Testis (tissue), 3 donors: Measurements from ENCODE around the gene CCL26. TPM values are rescaled to one million over a fixed set of nuclear protein-coding genes. Genes with fewer than 3 reads are reported as not detected.

Experiments
- DNase-seq: peaks from one replicate; pipeline ENCODE4 v3.0.0-alpha.2; 2019
- H3K27ac ChIP-seq, 2 donors: fragments of 200-600 bp; sonication (generic); one replicate each; pipeline ENCODE4 v1.5.1; 2019
- H3K27me3 ChIP-seq: fragments of 200-600 bp; sonication (generic); one replicate; pipeline ENCODE4 v1.5.1; 2019
- H3K36me3 ChIP-seq: fragments of 200-600 bp; sonication (generic); one replicate; pipeline ENCODE4 v1.5.1; 2017; ENCODE audit warnings: low read depth; ENCODE audit errors: missing control alignments
- H3K4me1 ChIP-seq: fragments of 200-600 bp; sonication (generic); one replicate; pipeline ENCODE4 v1.5.1; 2019
- H3K4me3 ChIP-seq, 2 donors: fragments of 200-600 bp; sonication (generic); one replicate each; pipeline ENCODE4 v1.5.1; 2017 to 2019
- H3K9me3 ChIP-seq: fragments of 200-600 bp; sonication (generic); one replicate; pipeline ENCODE4 v1.5.1; 2017
- POLR2A ChIP-seq: fragments of 450-650 bp; IDR thresholded peaks from one replicate; pipeline ENCODE4 v1.6.1; 2017; ENCODE audit warnings: antibody characterized with exemption, mild to moderate bottlenecking, moderate library complexity
- WGBS, 2 donors: methylation state at CpG; one replicate each; pipeline ENCODE4 v1.1.5; 2018; 5-methylcytosine and 5-hydroxymethylcytosine counted together
- intact Hi-C: fragments of 100-400 bp; cut with DNase I; formaldehyde crosslinking; loops from one replicate; pipeline ENCODE4 v1.15.1; 2023; ENCODE audit warnings: low total_unique reads
- polyA plus RNA-seq: library from polyadenylated mRNA; stranded (reverse); fragments of 350-450 nt; fragmentation: Illumina TruSeq; extraction: RNeasy Lipid Tissue Mini Kit (QIAGEN cat#74804); gene quantifications from one replicate; pipeline ENCODE4 v1.2.3, GENCODE V29; 2014; ENCODE audit warnings: low read depth, low replicate concordance; ENCODE audit not compliant: insufficient read depth
- total RNA-seq, 2 donors: library from RNA; depleted of rRNA; stranded (reverse); fragments of >200 nt; gene quantifications; one replicate each; pipeline ENCODE4 v1.2.3, GENCODE V29; 2016
- TF ChIP-seq, protein P1 (sequence below), 3 experiments: fragments of 450-650 bp in 2 of 3; fragments of 200-600 bp in 1 of 3; sonication (generic) in 1 of 3; IDR thresholded peaks; one replicate each; pipeline ENCODE4 v1.5.1; 2016 to 2019; ENCODE audit warnings: antibody characterized with exemption in 3 of 3, mild to moderate bottlenecking in 2 of 3, moderate library complexity in 1 of 3

Gene CCL26
- total and polyA plus RNA-seq, 3 donors from 2014 or later = 1.1 to 5.6 TPM; not detected in 1

DNA sequence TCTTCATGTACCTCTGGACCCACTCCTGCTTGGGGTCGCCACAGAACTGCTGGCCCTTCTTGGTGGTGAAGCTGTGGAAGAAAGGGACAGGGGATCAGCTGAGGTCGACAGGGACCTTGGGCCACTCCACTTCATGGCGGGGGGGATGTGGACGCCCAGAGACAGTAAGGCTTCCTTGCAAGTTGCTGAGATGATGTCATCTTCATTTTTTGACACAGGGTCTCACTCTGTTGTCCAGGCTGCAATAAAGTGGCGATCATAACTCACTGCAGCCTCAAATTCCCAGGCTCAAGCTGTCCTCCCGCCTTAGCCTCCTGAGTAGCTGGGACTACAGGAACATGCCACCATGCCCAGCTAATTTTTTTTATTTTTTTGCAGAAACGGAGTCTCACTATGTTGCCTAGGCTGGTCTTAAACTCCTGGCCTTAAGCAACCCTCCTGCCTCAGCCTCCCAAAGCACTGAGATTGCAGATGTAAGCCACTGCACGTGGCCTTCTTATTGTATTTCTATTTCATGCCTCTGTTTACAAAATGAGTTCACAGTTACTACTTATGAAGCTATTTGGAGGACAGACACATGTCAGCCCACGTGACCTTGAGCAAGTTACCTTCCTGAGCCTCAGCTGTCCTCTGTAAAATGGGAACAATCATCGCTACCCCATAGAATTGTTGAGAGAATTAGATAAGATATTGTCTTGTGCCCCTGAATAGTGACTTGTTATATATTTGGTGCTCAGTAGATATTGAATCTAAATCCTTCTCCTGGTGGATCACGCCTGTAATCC is 40.1 kb upstream of the CCL26 start:
- Histone ChIP-seq H3K4me1 (no peaks in the 10 kb centered on the region), H3K9me3 (no peaks in the 10 kb centered on the region), H3K27me3 (no peaks in the 10 kb centered on the region), H3K27ac (no peak overlapping the region), H3K36me3 (no peaks in the 10 kb centered on the region), H3K4me3 (no peak overlapping the region)
- DNase-seq = no peak
- TF ChIP-seq, protein P1, sequence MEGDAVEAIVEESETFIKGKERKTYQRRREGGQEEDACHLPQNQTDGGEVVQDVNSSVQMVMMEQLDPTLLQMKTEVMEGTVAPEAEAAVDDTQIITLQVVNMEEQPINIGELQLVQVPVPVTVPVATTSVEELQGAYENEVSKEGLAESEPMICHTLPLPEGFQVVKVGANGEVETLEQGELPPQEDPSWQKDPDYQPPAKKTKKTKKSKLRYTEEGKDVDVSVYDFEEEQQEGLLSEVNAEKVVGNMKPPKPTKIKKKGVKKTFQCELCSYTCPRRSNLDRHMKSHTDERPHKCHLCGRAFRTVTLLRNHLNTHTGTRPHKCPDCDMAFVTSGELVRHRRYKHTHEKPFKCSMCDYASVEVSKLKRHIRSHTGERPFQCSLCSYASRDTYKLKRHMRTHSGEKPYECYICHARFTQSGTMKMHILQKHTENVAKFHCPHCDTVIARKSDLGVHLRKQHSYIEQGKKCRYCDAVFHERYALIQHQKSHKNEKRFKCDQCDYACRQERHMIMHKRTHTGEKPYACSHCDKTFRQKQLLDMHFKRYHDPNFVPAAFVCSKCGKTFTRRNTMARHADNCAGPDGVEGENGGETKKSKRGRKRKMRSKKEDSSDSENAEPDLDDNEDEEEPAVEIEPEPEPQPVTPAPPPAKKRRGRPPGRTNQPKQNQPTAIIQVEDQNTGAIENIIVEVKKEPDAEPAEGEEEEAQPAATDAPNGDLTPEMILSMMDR (IDR thresholded peaks at IDR 0.05) = no peak
- TF ChIP-seq POLR2A = no peak
- WGBS, 2 donors = 82 to 89% methylated on average over 10 to 11 of the region's 11 CpGs
- intact Hi-C loops = no loop called here

DNA sequence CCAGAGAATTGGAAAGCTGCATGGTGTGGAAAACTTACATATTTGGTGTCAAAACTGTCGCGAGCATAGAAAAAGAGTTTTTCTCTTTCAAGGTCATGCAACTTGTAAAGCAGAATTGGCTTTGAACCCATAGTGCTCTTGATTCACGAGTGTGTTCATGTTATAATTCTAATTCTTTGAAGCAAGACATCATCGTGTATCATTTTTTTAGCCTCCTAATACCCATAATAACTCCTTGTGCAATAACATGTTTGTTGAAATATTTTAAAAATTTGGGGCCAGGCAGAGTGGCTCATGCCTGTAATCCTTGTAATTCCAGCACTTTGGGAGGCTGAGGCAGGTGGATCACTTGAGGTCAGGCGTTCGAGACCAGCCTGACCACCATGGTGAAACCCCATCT is 37.4 kb upstream of the CCL26 start:
- TF ChIP-seq POLR2A = no peak
- TF ChIP-seq, protein P1 (IDR thresholded peaks at IDR 0.05) = no peak
- intact Hi-C loops = no loop called here
- H3K27ac ChIP-seq = no peak overlapping the region
- no peaks in the 10 kb centered on the region for H3K27me3 ChIP-seq
- DNase-seq = no peak
- 24 to 64% methylated on average over 6 of the region's 6 CpGs for WGBS, 2 donors
- no peaks in the 10 kb centered on the region for H3K9me3 ChIP-seq
- H3K36me3 ChIP-seq = no peaks in the 10 kb centered on the region
- H3K4me3 ChIP-seq = no peak overlapping the region
- H3K4me1 ChIP-seq = no peaks in the 10 kb centered on the region

DNA sequence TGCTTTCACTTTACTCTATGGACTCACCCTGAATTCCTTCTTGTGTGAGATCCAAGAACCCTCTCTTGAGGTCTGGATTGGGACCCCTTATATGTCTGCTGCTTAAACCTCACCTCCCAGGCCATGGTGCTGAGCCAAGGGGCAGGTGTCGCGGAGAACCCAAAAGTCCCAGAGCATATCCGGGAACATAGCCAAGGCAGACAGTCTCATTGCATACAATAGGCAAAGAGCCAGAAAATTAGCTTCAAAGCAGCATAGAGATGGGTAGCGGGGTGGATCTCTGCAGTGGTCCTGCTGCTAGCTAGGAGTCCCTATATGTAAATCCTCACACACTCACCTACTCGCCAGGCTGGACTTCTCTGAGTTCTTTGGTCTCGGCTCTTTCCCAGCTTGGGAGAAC is 36.1 kb upstream of the CCL26 start:
- H3K4me3 ChIP-seq = no peak overlapping the region
- no peaks in the 10 kb centered on the region for H3K4me1 ChIP-seq
- intact Hi-C loops = no loop called here
- H3K27ac ChIP-seq = no peak overlapping the region
- H3K27me3 ChIP-seq = no peaks in the 10 kb centered on the region
- WGBS, 2 donors = 72 to 78% methylated on average over 6 of the region's 6 CpGs
- H3K36me3 ChIP-seq = no peaks in the 10 kb centered on the region
- DNase-seq = no peak
- no peak for TF ChIP-seq POLR2A
- TF ChIP-seq, protein P1 (IDR thresholded peaks at IDR 0.05) = no peak
- no peaks in the 10 kb centered on the region for H3K9me3 ChIP-seq

DNA sequence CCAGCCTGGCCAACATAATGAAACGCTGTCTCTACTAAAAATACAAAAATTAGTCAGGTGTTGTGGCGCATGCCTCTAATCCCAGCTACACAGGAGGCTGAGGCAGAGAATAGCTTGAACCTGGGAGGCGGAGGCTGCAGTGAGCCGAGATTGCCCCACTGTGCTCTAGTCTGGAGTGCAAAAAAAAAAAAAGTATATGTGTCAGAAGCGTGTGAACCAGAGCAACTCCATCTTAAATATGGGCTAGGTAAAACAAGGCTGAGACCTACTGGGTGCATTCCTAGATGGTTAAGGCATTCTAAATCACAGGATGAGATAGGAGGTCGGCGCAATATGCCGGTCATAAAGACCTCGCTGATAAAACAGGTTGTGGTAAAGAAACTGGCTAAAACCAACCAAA is 35.4 kb upstream of the CCL26 start:
- no peak for DNase-seq
- H3K27me3 ChIP-seq = no peaks in the 10 kb centered on the region
- 84 to 87% methylated on average over 9 of the region's 9 CpGs for WGBS, 2 donors
- H3K36me3 ChIP-seq = no peaks in the 10 kb centered on the region
- H3K4me3 ChIP-seq = no peak overlapping the region
- H3K9me3 ChIP-seq = no peaks in the 10 kb centered on the region
- intact Hi-C loops = no loop called here
- H3K4me1 ChIP-seq = no peaks in the 10 kb centered on the region
- TF ChIP-seq, protein P1 (IDR thresholded peaks at IDR 0.05) = no peak
- no peak for TF ChIP-seq POLR2A
- no peak overlapping the region for H3K27ac ChIP-seq
